ENCODE data around the gene STAC2. TPM values are rescaled to one million over a fixed set of nuclear protein-coding genes. Genes with fewer than 3 reads are reported as not detected.

The STAC2 gene
- total and polyA plus RNA-seq, 2 of the 13 experiments (the other 11 are each of a cell fraction or from before 2014, with no cell fraction given) = not detected

DNA sequence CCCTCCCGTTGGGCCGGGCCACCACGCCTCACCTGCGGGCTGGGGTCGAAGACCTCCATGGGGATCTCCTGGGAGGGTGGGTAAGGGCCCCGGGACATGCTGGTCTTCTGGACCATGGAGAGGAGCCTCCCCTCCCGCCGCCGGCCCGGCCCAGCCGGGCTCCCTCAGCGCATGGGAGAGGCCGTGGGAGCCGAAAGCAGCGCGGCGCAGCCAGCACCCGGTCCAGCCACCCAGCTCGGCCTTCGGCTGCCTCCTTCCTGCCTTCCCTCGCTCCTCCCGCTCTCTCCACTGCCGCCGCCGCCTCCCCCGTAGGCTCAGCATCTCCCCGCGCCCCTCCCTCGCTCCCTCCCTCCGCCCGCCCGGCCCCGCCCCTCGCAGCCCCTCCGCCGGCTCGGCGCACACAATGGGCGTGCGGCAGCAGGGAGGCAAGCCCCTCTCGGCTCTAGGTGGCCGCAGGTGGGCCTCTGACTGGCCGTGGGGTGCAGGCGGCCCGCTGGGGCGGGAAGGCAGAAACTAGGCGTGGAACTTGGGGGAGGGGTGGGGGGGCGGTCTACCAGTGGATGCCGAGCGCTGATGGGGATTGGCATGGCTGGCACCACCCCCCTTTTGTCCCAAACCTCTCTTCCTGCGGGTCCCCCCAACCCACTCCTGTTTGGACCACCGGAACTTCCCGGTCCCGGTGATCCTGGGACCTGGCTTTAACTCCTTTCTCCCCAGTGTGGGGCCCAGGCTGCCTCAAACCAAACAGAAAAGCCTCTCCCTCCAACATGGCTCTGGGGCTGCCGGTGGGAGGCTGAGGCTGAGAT is 28.2 kb downstream of the STAC2 start, which contains the start of gene CACNB1 (continued):
- TF ChIP-seq, protein P1, sequence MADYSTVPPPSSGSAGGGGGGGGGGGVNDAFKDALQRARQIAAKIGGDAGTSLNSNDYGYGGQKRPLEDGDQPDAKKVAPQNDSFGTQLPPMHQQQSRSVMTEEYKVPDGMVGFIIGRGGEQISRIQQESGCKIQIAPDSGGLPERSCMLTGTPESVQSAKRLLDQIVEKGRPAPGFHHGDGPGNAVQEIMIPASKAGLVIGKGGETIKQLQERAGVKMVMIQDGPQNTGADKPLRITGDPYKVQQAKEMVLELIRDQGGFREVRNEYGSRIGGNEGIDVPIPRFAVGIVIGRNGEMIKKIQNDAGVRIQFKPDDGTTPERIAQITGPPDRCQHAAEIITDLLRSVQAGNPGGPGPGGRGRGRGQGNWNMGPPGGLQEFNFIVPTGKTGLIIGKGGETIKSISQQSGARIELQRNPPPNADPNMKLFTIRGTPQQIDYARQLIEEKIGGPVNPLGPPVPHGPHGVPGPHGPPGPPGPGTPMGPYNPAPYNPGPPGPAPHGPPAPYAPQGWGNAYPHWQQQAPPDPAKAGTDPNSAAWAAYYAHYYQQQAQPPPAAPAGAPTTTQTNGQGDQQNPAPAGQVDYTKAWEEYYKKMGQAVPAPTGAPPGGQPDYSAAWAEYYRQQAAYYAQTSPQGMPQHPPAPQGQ (CRISPR knock-in tag; IDR thresholded peaks at IDR 0.05; ENCODE audit: borderline replicate concordance) = no peak
- TF ChIP-seq ZNF543 (CRISPR knock-in tag; IDR thresholded peaks at IDR 0.05) (no peak), ZNF83 (CRISPR knock-in tag; IDR thresholded peaks at IDR 0.05; ENCODE audit: borderline replicate concordance) (no peak), ZNF563 (CRISPR knock-in tag; IDR thresholded peaks at IDR 0.05) (no peak), IKZF1 (IDR thresholded peaks at IDR 0.05) (no peak), RBM22 (optimal IDR thresholded peaks at IDR 0.05; ENCODE audit: low read length) (no peak), ZFX (CRISPR knock-in tag; IDR thresholded peaks at IDR 0.05; ENCODE audit: low read depth) (peak; percentile 62; the same call in 1 of the 2 replicates), RAD51 (IDR thresholded peaks at IDR 0.05; ENCODE audit: borderline replicate concordance) (no peak), MTA3 (CRISPR knock-in tag; IDR thresholded peaks at IDR 0.05) (no peak), ZNF17 (CRISPR knock-in tag; IDR thresholded peaks at IDR 0.05) (no peak), PTBP1 (IDR thresholded peaks at IDR 0.05; ENCODE audit: low read depth, low read length, poor library complexity, severe bottlenecking) (no peak), ZNF317 (CRISPR knock-in tag; IDR thresholded peaks at IDR 0.05) (no peak), TGIF2 (CRISPR knock-in tag; IDR thresholded peaks at IDR 0.05) (no peak)
- TF ChIP-seq, protein P2, sequence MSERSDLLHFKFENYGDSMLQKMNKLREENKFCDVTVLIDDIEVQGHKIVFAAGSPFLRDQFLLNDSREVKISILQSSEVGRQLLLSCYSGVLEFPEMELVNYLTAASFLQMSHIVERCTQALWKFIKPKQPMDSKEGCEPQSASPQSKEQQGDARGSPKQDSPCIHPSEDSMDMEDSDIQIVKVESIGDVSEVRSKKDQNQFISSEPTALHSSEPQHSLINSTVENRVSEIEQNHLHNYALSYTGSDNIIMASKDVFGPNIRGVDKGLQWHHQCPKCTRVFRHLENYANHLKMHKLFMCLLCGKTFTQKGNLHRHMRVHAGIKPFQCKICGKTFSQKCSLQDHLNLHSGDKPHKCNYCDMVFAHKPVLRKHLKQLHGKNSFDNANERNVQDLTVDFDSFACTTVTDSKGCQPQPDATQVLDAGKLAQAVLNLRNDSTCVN (CRISPR knock-in tag; IDR thresholded peaks at IDR 0.05; ENCODE audit: borderline replicate concordance) = no peak; the same call in 1 of the 2 replicates
- TF ChIP-seq, protein P3, sequence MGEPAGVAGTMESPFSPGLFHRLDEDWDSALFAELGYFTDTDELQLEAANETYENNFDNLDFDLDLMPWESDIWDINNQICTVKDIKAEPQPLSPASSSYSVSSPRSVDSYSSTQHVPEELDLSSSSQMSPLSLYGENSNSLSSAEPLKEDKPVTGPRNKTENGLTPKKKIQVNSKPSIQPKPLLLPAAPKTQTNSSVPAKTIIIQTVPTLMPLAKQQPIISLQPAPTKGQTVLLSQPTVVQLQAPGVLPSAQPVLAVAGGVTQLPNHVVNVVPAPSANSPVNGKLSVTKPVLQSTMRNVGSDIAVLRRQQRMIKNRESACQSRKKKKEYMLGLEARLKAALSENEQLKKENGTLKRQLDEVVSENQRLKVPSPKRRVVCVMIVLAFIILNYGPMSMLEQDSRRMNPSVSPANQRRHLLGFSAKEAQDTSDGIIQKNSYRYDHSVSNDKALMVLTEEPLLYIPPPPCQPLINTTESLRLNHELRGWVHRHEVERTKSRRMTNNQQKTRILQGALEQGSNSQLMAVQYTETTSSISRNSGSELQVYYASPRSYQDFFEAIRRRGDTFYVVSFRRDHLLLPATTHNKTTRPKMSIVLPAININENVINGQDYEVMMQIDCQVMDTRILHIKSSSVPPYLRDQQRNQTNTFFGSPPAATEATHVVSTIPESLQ (CRISPR knock-in tag; conservative IDR thresholded peaks at IDR 0.05) = no peak
- TF ChIP-seq, protein P4, sequence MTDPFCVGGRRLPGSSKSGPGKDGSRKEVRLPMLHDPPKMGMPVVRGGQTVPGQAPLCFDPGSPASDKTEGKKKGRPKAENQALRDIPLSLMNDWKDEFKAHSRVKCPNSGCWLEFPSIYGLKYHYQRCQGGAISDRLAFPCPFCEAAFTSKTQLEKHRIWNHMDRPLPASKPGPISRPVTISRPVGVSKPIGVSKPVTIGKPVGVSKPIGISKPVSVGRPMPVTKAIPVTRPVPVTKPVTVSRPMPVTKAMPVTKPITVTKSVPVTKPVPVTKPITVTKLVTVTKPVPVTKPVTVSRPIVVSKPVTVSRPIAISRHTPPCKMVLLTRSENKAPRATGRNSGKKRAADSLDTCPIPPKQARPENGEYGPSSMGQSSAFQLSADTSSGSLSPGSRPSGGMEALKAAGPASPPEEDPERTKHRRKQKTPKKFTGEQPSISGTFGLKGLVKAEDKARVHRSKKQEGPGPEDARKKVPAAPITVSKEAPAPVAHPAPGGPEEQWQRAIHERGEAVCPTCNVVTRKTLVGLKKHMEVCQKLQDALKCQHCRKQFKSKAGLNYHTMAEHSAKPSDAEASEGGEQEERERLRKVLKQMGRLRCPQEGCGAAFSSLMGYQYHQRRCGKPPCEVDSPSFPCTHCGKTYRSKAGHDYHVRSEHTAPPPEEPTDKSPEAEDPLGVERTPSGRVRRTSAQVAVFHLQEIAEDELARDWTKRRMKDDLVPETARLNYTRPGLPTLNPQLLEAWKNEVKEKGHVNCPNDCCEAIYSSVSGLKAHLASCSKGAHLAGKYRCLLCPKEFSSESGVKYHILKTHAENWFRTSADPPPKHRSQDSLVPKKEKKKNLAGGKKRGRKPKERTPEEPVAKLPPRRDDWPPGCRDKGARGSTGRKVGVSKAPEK (CRISPR knock-in tag; IDR thresholded peaks at IDR 0.05; ENCODE audit: borderline replicate concordance) = no peak
- TF ChIP-seq, protein P5, sequence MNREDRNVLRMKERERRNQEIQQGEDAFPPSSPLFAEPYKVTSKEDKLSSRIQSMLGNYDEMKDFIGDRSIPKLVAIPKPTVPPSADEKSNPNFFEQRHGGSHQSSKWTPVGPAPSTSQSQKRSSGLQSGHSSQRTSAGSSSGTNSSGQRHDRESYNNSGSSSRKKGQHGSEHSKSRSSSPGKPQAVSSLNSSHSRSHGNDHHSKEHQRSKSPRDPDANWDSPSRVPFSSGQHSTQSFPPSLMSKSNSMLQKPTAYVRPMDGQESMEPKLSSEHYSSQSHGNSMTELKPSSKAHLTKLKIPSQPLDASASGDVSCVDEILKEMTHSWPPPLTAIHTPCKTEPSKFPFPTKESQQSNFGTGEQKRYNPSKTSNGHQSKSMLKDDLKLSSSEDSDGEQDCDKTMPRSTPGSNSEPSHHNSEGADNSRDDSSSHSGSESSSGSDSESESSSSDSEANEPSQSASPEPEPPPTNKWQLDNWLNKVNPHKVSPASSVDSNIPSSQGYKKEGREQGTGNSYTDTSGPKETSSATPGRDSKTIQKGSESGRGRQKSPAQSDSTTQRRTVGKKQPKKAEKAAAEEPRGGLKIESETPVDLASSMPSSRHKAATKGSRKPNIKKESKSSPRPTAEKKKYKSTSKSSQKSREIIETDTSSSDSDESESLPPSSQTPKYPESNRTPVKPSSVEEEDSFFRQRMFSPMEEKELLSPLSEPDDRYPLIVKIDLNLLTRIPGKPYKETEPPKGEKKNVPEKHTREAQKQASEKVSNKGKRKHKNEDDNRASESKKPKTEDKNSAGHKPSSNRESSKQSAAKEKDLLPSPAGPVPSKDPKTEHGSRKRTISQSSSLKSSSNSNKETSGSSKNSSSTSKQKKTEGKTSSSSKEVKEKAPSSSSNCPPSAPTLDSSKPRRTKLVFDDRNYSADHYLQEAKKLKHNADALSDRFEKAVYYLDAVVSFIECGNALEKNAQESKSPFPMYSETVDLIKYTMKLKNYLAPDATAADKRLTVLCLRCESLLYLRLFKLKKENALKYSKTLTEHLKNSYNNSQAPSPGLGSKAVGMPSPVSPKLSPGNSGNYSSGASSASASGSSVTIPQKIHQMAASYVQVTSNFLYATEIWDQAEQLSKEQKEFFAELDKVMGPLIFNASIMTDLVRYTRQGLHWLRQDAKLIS (CRISPR knock-in tag; IDR thresholded peaks at IDR 0.05) = no peak
